Brain microvascular endothelial cell (primary cell): Measurements from ENCODE around the gene SLC25A41.
A peak's percentile ranks its signal among the peaks of the same experiment; 100 is the strongest.

Experiments used
- DNase-seq: peaks from one replicate; pipeline ENCODE4 v3.0.0-alpha.2; 2020
- H3K27ac ChIP-seq: fragments of 250-450 bp; sonication (Bioruptor Pico); 2 replicates; pipeline ENCODE4 v1.5.1; 2020; ENCODE audit warnings: mild to moderate bottlenecking, moderate library complexity
- H3K27me3 ChIP-seq: fragments of 250-450 bp; sonication (Bioruptor Pico); replicated peaks from 2 replicates; pipeline ENCODE4 v1.5.1; 2020; ENCODE audit warnings: mild to moderate bottlenecking
- H3K36me3 ChIP-seq: fragments of 250-450 bp; sonication (Bioruptor Pico); replicated peaks from 2 replicates; pipeline ENCODE4 v1.5.1; 2020; ENCODE audit warnings: mild to moderate bottlenecking
- H3K4me3 ChIP-seq: 2 replicates; pipeline ENCODE4 v1.5.1; 2011; ENCODE audit warnings: low read depth, mild to moderate bottlenecking, control low read depth, low read length, moderate library complexity
- in situ Hi-C: cut with HindIII; loops from 2 replicates; pipeline ENCODE4 v1.10.0; 2017; ENCODE audit warnings: low sequenced_read_pairs, low pct_ligation_motif_present
- TF ChIP-seq, protein P1 (sequence below): IDR thresholded peaks from 2 replicates; pipeline ENCODE4 v1.5.1; 2011; ENCODE audit warnings: low read depth, mild to moderate bottlenecking, moderate library complexity, low read length, control low read depth, inconsistent platforms; ENCODE audit errors: missing control alignments

The SLC25A41 gene

DNA sequence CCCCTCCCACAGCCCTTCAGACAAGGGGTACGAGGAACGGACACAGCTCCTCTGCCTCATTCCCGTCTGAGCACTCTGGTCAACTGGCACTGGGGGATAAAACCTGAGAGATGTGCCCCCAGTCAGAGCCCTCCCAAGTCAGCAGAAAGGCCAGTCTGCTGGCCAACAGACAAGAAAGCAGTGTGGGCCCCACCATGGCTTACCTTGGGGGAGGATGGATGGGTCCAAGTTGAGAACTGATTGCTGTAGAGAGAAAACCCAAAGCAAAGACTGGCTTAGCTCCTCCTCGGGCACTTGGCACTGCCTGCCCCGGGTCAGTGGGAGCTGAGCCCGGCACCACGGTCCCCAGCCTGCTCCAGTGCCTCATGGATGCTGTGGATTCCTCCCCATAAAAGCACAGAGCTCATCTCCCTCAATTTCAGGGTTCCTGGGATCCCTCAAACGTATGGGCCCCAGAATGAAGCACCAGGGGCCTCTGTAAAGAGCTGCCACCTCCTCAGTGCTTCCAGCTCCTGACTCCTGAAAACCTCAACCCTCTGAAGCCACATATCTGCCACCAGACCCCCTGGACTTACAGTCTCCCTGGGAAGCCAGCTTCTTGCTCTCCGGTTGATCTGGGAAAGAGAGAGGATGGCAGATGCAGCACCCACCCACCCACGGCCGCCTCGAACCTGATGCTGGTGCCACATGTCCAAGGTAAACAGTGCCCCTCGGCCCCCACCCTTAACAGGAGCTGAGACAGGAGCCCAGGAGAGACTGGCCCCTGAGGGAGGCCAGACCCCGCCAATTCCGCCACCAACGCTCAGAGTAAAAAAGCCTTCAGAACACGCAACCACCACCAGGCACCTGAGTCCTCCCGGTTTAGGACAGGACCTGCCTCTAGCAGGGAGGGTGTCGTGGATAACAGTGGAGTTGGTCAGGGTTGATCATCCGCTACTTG is 12.2 kb downstream of the SLC25A41 start:
- DNase-seq: no peak
- Histone ChIP-seq H3K4me3 (no peak overlapping the region), H3K36me3 (peaks cover 47% of the 10 kb centered on the region), H3K27me3 (no peaks in the 10 kb centered on the region), H3K27ac (no peak overlapping the region)
- TF ChIP-seq, protein P1, sequence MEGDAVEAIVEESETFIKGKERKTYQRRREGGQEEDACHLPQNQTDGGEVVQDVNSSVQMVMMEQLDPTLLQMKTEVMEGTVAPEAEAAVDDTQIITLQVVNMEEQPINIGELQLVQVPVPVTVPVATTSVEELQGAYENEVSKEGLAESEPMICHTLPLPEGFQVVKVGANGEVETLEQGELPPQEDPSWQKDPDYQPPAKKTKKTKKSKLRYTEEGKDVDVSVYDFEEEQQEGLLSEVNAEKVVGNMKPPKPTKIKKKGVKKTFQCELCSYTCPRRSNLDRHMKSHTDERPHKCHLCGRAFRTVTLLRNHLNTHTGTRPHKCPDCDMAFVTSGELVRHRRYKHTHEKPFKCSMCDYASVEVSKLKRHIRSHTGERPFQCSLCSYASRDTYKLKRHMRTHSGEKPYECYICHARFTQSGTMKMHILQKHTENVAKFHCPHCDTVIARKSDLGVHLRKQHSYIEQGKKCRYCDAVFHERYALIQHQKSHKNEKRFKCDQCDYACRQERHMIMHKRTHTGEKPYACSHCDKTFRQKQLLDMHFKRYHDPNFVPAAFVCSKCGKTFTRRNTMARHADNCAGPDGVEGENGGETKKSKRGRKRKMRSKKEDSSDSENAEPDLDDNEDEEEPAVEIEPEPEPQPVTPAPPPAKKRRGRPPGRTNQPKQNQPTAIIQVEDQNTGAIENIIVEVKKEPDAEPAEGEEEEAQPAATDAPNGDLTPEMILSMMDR: no peak
- in situ Hi-C loops: no loop called here

DNA sequence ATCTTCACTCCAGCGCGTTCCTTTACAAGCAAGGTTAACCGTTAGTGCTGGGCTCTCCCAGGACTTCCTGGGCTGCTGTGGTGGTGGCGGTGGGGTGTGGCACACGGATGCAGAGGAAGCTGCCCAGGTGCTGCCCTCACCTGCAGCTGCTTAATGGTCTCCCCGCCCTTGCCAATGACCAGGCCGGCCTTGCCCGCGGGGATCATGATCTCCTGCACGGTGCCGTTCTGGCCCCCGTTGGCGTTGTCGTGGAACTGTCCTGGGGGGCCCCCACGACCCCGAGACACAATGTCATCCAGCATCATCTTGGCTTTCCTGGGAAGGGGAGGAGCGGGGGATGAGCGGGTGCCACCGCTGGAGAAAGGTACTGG is 15.0 kb downstream of the SLC25A41 start:
- no peak for DNase-seq
- in situ Hi-C loops: no loop called here
- no peak overlapping the region for H3K27ac ChIP-seq
- H3K36me3 ChIP-seq: peaks cover 70% of the 10 kb centered on the region
- no peak overlapping the region for H3K4me3 ChIP-seq
- TF ChIP-seq, protein P1: no peak
- H3K27me3 ChIP-seq: no peaks in the 10 kb centered on the region

DNA sequence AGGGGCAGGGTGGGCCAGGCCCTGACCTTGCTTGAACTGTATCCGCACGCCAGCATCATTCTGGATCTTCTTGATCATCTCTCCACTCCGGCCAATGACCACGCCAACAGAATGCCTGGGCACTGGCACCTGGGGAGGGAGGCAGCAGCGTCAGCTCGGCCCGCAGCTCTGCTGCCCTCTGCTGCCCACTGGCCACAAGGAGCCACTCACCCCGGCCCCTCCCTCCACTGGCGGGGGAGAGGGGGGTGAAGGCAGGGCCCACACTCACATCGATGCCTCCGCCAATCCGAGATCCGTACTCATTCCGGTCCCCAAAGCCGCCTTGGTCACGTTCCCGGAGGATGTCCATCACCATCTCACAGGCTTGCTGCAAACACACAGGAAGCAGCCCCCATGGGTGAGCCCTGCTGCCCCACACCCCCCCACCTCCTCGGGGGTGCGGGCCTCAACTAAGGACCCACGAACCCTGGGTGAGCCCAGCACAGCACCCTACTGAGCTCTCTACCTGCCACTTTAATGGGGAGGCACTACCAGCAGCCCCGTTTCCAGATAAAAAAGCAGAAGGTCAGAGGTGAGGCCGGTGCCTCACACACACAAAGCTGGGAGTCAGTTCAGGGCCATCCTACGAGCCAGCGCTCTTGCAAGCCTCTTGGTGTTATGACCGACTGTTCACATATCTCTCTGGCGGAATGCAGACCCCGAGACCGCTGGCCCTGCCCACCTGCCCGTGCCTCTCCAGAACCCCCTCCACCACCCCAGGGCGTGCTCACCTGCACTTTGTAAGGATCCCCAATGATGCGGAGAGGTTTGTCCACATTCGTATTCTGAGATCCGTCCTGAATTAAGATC is 15.6 kb downstream of the SLC25A41 start:
- DNase-seq: no peak
- H3K36me3 ChIP-seq: peaks cover 70% of the 10 kb centered on the region
- H3K27me3 ChIP-seq: no peaks in the 10 kb centered on the region
- no peak overlapping the region for H3K4me3 ChIP-seq
- no peak overlapping the region for H3K27ac ChIP-seq
- TF ChIP-seq, protein P1: peak; percentile 69
- in situ Hi-C loops: no loop called here

DNA sequence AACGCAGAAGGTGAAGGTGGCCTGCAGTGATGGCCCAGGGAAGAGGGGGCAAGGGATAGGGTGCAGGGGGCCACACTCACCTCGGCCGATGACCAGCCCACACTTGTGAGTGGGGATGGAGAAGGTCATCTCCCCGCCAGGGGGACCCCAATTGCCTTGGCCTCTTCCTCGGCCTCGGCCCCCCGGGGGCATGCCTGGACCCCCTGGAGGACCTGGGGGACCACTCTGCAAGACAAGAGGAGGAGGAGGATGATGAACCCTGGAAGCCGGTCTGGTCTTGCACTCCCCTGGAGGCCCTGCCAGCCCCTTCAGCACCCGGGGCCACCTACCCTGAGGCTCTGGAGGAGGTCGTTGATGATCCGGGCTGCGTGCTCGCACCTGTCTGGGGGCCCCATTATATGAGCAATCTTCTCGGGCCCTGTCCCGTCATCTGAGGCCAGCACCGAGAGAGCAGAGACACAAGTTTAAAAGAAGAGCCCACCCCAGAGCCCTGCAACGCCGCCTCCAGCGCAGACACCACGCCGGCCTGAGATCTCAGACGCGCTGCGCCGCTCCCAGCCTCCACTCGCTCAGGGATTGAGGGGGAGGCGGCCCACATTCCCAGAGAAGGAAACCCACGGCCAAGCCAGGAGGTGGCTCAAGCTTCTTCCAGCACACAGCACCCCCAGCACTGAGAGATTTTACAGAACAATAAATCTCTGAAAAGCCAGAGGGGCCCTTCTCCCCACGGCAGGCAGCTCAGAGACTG is 16.7 kb downstream of the SLC25A41 start:
- H3K27ac ChIP-seq: no peak overlapping the region
- no peaks in the 10 kb centered on the region for H3K27me3 ChIP-seq
- H3K36me3 ChIP-seq: peaks cover 68% of the 10 kb centered on the region
- in situ Hi-C loops: no loop called here
- H3K4me3 ChIP-seq: no peak overlapping the region
- no peak for DNase-seq
- TF ChIP-seq, protein P1: no peak

DNA sequence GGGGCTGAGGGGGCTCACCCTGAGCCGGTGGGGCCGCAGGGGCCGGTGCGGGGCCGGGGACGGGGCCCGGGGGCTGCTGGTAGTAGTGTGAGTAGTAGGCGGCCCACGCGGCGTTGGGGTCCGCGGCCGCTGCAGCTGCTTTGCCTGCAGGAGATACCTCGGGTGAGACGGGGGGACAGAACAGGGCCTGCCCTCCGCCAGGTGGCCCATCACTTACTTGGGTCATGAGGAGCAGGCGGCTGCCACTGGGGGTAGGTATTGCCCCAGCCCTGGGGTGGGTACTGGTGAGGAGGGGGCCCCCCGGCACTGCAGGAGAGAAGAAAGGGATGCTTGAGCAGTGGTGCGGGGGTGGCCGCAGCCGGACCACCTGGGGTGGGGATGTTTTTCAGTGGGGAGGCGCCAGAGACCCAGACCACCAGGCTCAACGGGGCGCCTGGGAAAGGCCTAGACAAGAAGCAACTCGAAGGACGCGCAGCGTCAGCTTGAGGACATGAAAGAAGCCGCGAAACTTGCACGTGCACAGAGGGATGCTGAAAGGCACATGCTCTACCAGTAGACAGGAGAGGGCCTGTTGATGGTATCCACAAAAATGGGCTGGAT is 17.9 kb downstream of the SLC25A41 start:
- no peak for DNase-seq
- Histone ChIP-seq H3K27ac (no peak overlapping the region), H3K27me3 (no peaks in the 10 kb centered on the region), H3K4me3 (no peak overlapping the region), H3K36me3 (peaks cover 60% of the 10 kb centered on the region)
- TF ChIP-seq, protein P1: no peak
- in situ Hi-C loops: no loop called here
